ENCODE measurements around the gene MAP2K2.
"Not testable (repeated sequence)": the region's sequence is repeated elsewhere in the genome, so short reads cannot be mapped to it uniquely, and the experiment has no call there.

Gene MAP2K2

DNA sequence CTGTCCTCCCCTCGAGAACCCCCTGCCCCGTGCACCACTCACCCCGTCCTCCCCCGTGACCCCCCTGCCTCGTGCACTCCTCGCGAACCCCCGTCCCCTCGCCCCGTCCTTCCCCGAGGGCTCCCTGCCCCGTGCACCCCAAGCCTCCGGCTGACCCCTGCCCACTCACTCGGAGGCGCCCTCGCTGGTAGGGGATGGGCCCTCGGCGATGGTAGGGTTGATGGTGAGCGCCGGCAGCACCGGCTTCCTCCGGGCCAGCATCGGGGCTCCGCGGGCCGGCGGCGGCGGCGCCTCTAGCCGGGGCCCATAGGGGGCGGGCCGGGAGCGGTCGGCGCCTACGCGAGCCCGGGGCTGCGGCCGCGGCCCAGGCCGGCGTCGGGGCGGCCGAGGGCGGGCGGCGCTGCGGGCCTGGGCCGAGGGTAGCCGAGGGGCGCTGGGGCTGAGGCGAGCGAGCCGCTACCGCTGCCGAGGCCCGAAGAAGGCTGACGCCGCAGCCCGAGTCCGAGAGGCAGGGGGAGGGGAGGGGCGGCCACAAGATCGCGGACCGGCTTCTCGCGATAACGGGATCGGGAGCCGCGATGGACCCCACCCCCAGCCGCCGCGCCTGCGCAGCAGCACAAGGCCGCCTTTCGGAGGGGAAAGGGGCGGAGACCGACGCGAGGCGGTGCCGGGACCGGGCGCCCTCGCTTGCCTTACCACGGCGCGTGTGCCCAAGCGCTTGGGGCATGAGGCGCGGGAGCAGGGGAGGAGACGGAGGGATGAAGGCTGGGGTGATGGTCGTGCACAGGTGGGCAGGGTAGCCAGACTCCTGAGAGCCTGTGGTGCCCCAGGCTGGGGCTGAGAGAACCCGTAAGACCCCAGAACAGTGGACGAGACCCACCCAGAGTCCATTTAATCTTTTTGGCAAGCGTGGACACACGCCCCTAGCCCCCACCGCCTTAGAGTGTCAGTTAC is at the start of gene MAP2K2:
Gene MAP2K2 (minus strand): TSS at position 508 of the 954 bp plus-strand sequence. CDS start 247 bp downstream, at position 261.
- Mint-ChIP-seq H3K27ac (peak within 1 kb of the TSS; percentile 99), H3K4me3 (peak within 1 kb of the TSS; percentile 91 to 99), H3K4me1 (peaks cover 40% of the 10 kb centered on the region), H3K9me3 (no peaks in the 10 kb centered on the region), H3K27me3 (no peaks in the 10 kb centered on the region)
- ATAC-seq (peak; percentile 92), DNase-seq (peak; percentile 96 to 97)

DNA sequence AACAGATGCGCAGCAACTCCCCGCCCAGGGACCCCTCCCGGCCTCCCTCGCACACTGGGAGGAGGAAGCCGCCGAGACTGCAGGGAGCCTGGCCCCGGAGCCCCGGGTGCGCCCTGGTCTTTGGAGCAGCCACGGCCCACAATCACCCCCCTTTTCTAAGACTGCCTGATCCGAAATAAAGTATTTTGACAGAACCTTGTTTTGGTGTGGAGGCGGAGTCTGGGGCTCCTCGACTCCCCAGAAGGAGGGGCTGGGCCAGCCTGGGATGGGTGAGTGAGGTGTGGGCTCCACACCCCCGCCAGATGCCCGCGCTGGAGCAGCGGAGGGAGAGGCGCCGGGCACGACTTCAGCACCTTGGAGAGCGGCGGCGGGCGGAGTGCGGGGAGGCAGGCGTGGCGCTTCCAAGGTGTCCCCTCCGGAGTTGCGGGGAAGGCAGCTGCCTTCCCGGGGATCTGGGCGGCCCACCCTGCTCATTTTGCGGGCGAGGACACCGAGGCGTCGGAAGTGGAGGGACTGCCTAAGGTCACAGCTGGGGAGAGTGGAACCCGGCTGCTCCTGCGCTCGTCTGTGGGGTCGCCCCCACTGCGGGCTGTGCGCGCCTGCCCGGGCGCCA is 49.0 kb upstream of the MAP2K2 start:
- Mint-ChIP-seq H3K27ac (no peak overlapping the region), H3K27me3 (peaks cover 43% of the 10 kb centered on the region), H3K4me3 (no peak overlapping the region), H3K4me1 (peaks cover 14% of the 10 kb centered on the region), H3K9me3 (no peaks in the 10 kb centered on the region)
- ATAC-seq, result peak; percentile 65
- peak; percentile 54 to 62 for DNase-seq

DNA sequence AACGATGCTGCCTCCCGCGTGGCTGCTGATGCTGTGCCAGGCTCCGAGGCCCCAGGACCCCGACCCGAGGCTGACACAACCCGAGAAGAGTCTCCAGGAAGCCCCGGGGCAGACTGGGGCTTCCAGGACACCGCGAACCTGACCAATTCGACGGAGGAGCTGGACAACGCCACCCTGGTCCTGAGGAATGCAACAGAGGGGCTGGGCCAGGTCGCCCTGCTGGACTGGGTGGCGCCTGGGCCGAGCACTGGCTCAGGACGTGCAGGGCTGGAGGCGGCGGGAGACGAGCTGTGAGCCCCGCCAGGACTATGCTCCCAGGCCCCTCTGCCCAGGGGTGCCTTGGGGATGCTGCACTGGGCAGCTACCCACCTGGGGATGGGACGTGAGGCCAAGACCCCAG is 47.8 kb upstream of the MAP2K2 start:
- Mint-ChIP-seq H3K4me1 (peaks cover 14% of the 10 kb centered on the region), H3K4me3 (no peak overlapping the region), H3K27ac (no peak overlapping the region), H3K9me3 (no peaks in the 10 kb centered on the region), H3K27me3 (peaks cover 55% of the 10 kb centered on the region)
- DNase-seq (no peak), ATAC-seq (no peak)

DNA sequence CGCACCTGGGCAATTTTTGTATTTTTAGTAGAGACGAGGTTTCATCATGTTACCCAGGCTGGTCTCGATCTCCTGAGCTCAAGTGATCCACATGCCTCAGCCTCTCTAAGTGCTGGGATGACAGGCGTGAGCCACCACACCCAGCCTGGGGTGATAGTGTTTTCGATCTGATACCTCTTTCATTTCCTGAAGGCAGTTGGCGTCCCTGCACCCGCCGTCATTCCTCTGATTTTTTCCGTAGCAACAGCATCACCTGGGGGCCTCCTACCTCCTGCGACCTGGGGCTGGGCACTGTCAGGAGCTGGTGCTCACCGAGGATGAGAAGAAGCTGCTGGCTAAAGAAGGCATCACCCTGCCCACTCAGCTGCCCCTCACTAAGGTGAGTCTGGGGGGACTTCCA is 40.3 kb upstream of the MAP2K2 start:
- ATAC-seq, result no peak
- Mint-ChIP-seq H3K27ac (no peak overlapping the region), H3K9me3 (no peaks in the 10 kb centered on the region), H3K4me3 (no peak overlapping the region), H3K4me1 (no peaks in the 10 kb centered on the region), H3K27me3 (peaks cover 49% of the 10 kb centered on the region)
- DNase-seq, result no peak

DNA sequence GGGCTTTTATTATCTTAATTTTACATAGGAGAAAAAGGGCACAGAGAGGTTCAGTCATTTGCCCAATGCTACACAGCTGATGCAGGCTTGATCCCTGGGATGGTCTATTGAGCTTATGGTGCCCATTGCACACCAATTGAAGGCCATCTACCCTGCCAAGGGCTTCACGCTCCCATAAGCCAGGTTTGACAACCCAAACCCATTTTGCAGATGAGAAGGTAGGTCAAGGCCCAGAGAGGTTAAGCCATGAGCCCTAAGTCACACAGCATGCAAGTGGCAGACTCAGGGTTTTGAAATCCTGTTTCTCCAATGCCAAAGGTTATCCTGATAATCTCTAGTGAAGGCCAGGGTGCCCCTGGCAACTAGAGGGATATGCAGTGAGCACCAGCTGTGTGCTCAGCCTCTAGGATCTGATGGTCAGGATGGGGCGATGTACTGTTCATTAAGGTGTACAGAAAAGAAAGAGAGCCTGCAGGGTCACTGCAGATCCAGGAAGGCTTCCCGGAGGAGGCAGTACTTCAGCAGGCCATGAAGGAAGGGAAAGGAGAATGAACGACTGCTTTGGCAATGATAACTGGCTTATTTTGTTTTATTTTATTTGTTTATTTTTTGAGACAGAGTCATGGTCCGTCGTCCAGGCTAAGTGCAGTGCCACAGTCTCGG is 37.6 kb upstream of the MAP2K2 start:
- Mint-ChIP-seq H3K27me3 (peaks cover 25% of the 10 kb centered on the region), H3K4me3 (no peak overlapping the region), H3K27ac (no peak overlapping the region), H3K9me3 (no peaks in the 10 kb centered on the region), H3K4me1 (no peaks in the 10 kb centered on the region)
- no peak for ATAC-seq
- DNase-seq, result no peak

DNA sequence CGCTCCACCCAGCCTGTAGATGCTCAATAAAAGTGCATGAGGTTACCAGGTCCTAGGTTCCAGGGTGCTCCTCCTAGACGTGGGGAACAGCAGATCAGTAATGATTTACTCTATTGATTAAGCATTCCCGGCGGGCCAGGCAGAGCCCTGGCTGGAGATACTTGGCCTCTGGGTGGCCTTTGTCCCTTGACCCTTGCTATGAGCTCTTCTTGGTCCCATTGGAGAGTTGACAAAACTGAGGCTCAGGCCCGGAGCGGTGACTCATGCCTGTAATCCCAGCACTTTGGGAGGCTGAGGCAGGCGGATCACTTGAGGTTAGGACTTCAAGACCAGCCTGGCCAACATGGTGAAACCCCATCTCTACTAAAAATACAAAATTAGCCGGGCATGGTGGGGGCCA is 34.0 kb upstream of the MAP2K2 start:
- not testable (repeated sequence) for H3K4me3 Mint-ChIP-seq, DNase-seq, H3K4me1 Mint-ChIP-seq, H3K27ac Mint-ChIP-seq, H3K9me3 Mint-ChIP-seq, ATAC-seq
- H3K27me3 Mint-ChIP-seq, result peaks cover 17% of the 10 kb centered on the region

DNA sequence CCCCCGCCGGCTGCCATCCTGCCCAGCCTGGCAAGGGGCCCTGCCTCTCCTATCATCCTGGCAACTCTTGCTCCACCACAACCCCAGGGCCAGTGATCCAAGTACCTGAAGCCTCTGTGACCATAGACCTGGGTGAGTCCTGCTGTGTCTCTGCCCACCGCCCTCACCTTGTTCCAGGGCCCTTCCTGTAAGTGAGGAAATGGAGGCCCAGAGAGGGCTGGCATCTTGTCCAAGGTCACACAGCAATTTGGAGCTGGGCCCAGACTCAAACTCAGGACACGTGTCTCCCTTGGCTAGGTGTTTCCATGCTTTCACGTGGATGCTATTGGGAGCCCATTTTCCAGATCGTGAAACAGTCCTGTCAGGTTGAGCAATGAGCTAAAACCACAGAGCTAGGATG is 33.2 kb upstream of the MAP2K2 start:
- H3K27me3 Mint-ChIP-seq, result peaks cover 18% of the 10 kb centered on the region
- no peak overlapping the region for H3K4me3 Mint-ChIP-seq
- ATAC-seq (no peak), DNase-seq (no peak)
- no peak overlapping the region for H3K27ac Mint-ChIP-seq
- no peaks in the 10 kb centered on the region for H3K9me3 Mint-ChIP-seq
- H3K4me1 Mint-ChIP-seq, result peaks cover 14% of the 10 kb centered on the region

DNA sequence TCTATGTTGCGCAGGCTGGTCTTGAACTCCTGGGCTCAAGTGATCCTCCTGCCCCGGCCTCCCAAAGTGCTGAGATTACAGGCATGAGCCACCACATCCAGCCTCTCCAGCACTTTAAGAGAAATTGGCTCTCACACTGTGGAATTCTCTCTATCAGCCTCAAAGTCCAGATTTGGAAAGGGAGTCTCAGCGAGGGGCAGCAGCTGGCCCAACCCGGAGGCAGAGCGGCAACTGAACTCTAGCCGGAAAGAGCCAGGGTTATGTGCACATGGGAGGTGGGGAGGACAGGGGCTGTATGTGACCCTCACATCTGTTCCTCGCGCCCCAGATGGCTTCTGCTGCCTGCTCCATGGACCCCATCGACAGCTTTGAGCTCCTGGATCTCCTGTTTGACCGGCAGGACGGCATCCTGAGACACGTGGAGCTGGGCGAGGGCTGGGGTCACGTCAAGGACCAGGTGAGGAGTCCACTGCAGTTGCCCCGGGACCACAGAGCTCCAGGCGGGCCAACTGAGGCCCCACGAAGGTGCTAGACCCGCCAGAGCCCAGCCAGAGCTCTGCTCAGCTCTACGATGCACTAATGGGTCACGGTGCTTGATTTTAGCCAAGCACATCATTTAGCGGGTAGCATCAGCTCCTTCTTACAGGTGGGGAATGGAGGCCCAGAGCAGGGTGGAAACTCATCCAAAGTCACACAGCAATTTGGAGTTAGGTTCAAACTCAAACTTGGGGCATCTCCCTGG is 30.8 kb upstream of the MAP2K2 start:
- DNase-seq (no peak), ATAC-seq (no peak)
- H3K27me3 Mint-ChIP-seq, result peaks cover 16% of the 10 kb centered on the region
- no peak overlapping the region for H3K4me3 Mint-ChIP-seq
- no peak overlapping the region for H3K27ac Mint-ChIP-seq
- H3K4me1 Mint-ChIP-seq, result peaks cover 14% of the 10 kb centered on the region
- no peaks in the 10 kb centered on the region for H3K9me3 Mint-ChIP-seq

DNA sequence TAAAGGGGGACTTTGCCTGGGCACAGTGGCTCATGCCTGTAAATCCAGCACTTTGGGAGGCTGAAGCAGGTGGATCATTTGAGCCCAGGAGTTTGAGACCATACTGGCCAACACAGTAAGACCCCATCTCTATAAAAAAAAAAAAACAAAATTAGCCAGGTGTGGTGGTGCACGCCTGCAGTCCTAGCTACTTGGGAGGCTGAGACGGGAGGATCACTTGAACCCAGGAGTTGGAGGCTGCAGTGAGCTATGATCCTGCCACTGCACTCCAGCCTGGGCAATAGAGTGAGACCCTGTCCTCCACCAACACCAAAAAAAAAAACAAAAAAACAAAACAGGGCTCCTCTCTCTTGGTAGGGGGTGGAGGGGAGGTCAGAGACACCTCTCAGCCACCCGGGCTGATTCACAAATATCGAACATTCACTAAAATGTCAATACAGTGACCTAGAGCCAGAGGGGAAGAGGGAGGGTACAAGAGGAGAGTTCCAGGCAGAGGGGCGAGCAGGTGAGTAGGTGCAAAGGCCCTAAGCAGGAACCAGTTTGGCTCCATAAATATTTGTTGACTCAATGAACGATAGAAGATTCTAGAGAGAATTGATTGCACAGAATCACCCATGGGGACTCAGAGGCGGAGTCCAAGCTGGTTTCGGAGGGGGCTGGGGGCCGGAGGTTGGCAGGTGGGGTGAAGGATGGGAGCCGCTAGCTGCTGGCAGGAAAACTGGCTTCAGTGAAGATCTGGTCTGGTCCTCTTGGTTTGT is 28.5 kb upstream of the MAP2K2 start:
- no peaks in the 10 kb centered on the region for H3K9me3 Mint-ChIP-seq
- H3K27me3 Mint-ChIP-seq, result peaks cover 22% of the 10 kb centered on the region
- H3K27ac Mint-ChIP-seq, result no peak overlapping the region
- H3K4me3 Mint-ChIP-seq, result no peak overlapping the region
- ATAC-seq, result no peak
- peaks cover 14% of the 10 kb centered on the region for H3K4me1 Mint-ChIP-seq
- DNase-seq, result no peak

DNA sequence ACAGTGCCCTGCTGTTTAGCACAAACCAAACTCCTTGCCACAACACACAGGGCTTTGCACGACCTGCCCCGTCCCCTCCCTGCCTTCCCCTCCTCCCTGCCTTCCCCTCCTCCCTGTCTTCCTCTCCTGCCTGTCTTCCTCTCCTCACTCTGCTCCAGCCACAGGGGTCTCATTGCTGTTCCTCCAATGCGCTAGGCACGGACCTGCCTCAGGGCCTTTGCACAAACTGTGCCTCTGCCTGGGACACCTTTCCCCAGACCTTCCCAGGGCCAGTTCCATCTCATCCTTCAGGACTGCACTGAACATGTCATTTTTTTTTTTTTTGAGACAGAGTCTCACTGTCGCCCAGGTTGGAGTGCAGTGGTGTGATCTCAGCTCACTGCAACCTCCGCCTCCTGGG is 27.7 kb upstream of the MAP2K2 start:
- ATAC-seq, result no peak
- peaks cover 22% of the 10 kb centered on the region for H3K27me3 Mint-ChIP-seq
- no peaks in the 10 kb centered on the region for H3K9me3 Mint-ChIP-seq
- no peak overlapping the region for H3K27ac Mint-ChIP-seq
- H3K4me1 Mint-ChIP-seq, result peaks cover 14% of the 10 kb centered on the region
- DNase-seq, result no peak
- H3K4me3 Mint-ChIP-seq, result no peak overlapping the region

DNA sequence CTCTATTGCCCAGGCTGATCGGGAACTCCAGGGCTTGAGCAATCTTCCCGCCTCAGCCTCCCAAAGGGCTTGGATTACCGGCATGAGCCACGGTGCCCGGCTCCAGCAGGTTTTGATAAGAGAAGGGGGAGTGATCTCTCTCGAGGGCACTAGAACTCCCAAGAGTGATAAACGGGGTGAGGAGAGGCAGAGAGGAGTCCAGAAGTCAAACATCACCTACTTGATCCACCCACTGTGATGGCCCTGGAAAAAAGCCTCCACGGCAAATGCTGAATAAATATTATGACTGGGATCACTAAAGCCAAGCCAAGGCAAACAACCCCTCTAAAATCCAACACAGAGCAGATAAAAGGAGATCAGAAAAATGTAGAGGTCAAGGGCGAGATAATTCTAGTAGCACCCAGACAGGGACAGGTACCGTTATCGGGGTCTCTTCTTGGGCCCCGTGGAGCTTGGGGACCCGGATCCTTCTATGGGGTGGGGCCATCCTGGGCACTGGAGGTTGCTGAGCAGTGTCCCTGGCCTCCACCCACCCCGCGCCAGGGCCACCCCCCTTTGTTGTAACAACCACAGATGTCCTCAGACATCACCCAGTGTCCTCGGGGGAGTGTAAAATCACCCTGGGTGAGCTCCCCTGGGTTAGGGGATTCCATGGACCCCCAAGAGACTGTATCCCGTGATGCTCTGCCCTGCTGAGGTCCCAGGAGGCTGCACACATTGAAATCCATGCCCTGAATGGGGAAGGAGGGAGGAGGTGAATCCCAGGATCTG is 25.8 kb upstream of the MAP2K2 start:
- ATAC-seq, result no peak
- H3K27ac Mint-ChIP-seq, result no peak overlapping the region
- peaks cover 20% of the 10 kb centered on the region for H3K4me1 Mint-ChIP-seq
- peaks cover 35% of the 10 kb centered on the region for H3K27me3 Mint-ChIP-seq
- H3K4me3 Mint-ChIP-seq, result no peak overlapping the region
- DNase-seq, result no peak
- H3K9me3 Mint-ChIP-seq, result no peaks in the 10 kb centered on the region

DNA sequence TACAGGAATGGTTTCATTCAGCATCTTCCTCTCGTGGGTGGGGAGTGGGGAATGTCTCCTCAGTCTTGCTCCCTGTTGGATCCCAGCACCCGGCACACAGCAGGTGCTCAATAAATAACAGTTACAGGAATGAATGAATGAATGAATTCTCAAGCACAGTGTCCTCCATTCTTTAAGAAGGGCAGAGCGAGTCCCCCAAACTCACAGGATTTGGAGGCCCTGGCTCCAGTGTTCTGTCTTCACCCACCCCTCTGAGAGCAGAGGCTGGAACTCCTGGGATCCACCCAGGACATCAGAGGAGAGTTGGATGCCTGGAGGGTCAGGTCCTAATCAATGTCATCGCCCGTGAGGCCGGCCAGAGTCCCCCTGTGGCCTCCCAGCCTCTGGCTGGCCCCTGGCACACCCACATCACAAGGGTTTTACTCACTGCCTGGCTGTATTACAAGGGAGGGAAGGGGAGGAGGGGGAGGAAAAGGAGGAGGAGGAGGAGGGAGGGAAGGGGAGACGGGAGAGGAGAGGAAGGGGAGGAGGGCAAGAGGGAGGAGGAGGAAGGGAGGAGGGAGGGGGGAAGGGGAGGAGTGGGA is 20.8 kb upstream of the MAP2K2 start:
- H3K27me3 Mint-ChIP-seq, result peaks cover 25% of the 10 kb centered on the region
- ATAC-seq (no peak), DNase-seq (no peak)
- H3K4me1 Mint-ChIP-seq, result peaks cover 15% of the 10 kb centered on the region
- no peaks in the 10 kb centered on the region for H3K9me3 Mint-ChIP-seq
- no peak overlapping the region for H3K4me3 Mint-ChIP-seq
- H3K27ac Mint-ChIP-seq, result no peak overlapping the region

DNA sequence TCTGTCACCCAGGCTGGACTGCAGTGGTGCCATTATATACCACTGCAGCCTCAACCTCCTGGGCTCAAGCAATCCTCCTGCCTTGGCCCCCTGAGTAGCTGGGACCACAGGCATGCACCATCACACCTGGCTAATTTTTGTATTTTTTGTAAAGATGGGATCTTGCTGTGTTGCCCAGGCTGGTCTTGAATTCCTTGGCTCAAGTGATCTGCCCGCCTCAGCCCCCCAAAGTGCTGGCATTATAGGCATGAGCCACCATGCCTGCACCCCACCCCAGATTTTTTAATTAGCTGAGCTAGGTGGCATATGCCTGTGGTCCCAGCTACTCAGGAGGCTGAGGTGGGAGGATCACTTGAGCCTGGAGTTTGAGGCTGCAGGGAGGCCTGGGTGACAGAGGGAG is 19.0 kb upstream of the MAP2K2 start:
- H3K9me3 Mint-ChIP-seq, H3K4me3 Mint-ChIP-seq, H3K27ac Mint-ChIP-seq, DNase-seq, ATAC-seq: not testable (repeated sequence)
- peaks cover 19% of the 10 kb centered on the region for H3K27me3 Mint-ChIP-seq
- peaks cover 22% of the 10 kb centered on the region for H3K4me1 Mint-ChIP-seq

DNA sequence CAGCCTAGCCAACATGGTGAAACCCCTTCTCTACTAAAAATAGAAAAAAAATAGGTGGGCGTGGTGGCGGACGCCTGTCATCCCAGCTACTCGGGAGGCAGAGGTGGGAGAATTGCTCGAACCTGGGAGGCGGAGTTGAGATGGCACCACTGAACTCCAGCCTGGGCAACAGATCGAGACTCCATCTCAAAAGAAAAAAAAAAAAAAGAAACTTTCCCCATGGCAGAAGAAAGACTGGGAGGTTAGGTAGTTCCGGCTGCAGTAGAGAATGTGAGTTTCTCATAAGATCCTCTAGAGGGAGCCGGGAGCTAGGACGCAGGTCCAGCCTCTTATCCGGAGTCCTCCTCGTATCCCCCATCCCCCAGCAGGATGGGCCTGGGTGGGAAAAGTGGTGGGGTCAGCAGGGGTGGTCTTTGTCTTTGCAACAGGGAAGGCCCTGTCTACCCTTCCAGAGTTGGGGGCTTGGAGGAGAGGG is 16.4 kb upstream of the MAP2K2 start:
- peak overlapping the region in 1 of 2 donors; percentile 56 for H3K4me3 Mint-ChIP-seq

More for the DNA sequence above, 16.4 kb upstream of the MAP2K2 start:
- H3K27me3 Mint-ChIP-seq, result peaks cover 8% of the 10 kb centered on the region
- peaks cover 16% of the 10 kb centered on the region for H3K4me1 Mint-ChIP-seq
- peak; percentile 79 for ATAC-seq
- no peak overlapping the region for H3K27ac Mint-ChIP-seq
- DNase-seq, result peak in 1 of 2 donors; percentile 28
- no peaks in the 10 kb centered on the region for H3K9me3 Mint-ChIP-seq

Data from stimulated activated naive CD8-positive, alpha-beta T cell treated with anti-CD3 and anti-CD28 coated beads, Interleukin-15, amount 100 ng/mL, for 72 hours (primary cell).